Measurements from ENCODE around the gene TRHDE.

Gene TRHDE

DNA sequence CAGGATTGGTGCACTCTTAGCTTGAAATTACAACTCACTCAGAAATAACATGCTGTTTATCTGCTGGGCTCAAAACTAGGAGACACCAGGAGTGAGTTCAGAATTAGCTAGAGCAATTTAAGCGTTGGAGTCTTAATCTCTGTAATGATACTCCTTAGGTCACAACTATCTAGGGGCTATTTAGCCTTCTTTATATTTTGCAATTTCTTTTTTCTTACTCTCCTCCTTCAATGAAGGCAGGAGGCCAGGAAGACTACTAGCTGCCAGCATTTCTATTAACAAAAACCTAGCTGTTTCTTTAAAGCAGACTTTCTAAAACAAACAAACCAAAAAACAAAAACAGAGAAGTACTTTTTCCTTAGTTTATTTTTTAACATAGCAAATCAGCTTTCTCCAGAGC is 226.2 kb downstream of the TRHDE start:
- no peak for DNase-seq (ENCODE audit: low read depth)
- TF ChIP-seq, protein P1, sequence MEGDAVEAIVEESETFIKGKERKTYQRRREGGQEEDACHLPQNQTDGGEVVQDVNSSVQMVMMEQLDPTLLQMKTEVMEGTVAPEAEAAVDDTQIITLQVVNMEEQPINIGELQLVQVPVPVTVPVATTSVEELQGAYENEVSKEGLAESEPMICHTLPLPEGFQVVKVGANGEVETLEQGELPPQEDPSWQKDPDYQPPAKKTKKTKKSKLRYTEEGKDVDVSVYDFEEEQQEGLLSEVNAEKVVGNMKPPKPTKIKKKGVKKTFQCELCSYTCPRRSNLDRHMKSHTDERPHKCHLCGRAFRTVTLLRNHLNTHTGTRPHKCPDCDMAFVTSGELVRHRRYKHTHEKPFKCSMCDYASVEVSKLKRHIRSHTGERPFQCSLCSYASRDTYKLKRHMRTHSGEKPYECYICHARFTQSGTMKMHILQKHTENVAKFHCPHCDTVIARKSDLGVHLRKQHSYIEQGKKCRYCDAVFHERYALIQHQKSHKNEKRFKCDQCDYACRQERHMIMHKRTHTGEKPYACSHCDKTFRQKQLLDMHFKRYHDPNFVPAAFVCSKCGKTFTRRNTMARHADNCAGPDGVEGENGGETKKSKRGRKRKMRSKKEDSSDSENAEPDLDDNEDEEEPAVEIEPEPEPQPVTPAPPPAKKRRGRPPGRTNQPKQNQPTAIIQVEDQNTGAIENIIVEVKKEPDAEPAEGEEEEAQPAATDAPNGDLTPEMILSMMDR (conservative IDR thresholded peaks at IDR 0.05; ENCODE audit: control insufficient read depth, insufficient read depth, low read depth, low read length) = no peak

DNA sequence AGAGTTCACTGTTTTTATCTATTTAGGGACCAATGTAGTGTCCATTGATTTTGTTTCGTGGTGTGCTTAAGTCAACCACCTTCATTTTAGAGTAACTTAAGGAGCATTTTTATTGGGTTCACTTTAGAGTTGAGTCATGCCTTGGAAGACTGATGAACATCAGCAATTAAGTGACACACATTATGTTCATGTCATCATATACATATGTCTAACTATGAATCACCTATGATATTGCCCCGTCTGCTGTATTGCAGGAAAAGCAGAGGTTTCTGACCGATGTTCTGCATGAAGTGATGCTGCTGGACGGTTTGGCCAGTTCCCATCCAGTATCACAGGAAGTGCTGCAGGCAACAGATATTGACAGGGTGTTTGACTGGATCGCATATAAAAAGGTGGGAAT is 227.1 kb downstream of the TRHDE start:
- TF ChIP-seq, protein P1 (conservative IDR thresholded peaks at IDR 0.05; ENCODE audit: control insufficient read depth, insufficient read depth, low read depth, low read length) = no peak
- H3K4me3 ChIP-seq (ENCODE audit: control insufficient read depth, low read depth, low read length) = no peak overlapping the region
- DNase-seq (ENCODE audit: low read depth) = no peak

More for the DNA sequence above, 226.2 kb downstream of the TRHDE start:
- H3K4me3 ChIP-seq (ENCODE audit: control insufficient read depth, low read depth, low read length) = no peak overlapping the region

DNA sequence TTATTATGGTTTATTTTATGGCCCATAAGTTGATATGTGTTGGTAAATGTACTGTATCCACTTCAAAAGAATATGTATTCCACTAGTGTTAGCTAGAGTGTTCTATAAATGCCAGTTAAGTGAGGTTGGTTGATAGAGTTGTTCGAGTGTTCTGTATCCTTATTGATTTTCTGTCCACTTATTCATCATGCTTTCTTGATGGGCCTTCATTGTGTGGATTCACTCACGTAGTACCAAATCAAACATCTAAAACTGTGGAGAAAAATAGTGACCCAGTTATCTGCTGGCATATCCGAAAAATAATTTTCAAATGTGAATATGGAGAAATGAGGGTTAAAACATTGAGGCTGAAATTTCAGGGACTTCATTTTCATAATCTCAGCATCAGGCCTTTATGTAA is 230.4 kb downstream of the TRHDE start:
- TF ChIP-seq, protein P1 (conservative IDR thresholded peaks at IDR 0.05; ENCODE audit: control insufficient read depth, insufficient read depth, low read depth, low read length) = no peak
- no peak for DNase-seq (ENCODE audit: low read depth)
- H3K4me3 ChIP-seq (ENCODE audit: control insufficient read depth, low read depth, low read length) = no peak overlapping the region

DNA sequence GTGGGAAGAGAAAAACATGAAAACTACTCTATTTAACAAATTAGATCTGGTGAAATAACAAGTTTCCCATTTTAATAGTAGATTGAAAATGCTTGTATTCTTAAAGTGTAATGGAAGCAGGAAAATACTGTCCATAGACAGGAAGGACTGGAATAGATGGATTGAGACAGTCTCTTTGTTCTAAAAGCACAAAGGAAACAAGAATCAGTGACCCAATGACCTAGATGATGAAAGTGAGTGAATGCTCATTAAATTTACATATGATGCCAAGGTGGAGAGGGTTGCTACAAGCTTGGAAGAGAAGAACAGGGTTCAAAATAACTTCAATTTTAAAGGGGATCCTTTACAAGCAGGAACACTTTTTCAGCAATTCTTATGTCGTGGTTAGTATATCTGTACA is 233.1 kb downstream of the TRHDE start:
- no peak for DNase-seq (ENCODE audit: low read depth)
- H3K4me3 ChIP-seq (ENCODE audit: control insufficient read depth, low read depth, low read length) = no peak overlapping the region
- TF ChIP-seq, protein P1 (conservative IDR thresholded peaks at IDR 0.05; ENCODE audit: control insufficient read depth, insufficient read depth, low read depth, low read length) = no peak

DNA sequence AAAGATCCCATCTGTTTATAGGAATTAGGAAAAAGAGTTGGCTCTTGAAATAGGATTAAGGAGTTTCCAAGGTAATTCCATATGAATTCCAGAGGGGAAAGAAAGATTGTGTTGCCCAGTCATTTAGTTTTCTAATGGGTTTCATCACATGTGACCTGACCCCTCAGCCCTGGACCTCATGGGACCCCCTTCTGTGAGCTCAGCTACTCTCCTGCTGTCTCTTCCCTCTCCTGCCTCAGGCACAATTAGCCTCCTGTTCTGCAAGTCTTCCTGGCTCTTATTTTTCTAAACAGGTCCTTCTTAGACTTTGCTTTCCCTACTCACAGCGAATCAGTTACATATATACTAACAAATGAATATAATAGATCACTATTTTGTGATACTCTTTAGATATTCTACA is 237.7 kb downstream of the TRHDE start:
- DNase-seq (ENCODE audit: low read depth) = no peak
- TF ChIP-seq, protein P1 (conservative IDR thresholded peaks at IDR 0.05; ENCODE audit: control insufficient read depth, insufficient read depth, low read depth, low read length) = no peak
- H3K4me3 ChIP-seq (ENCODE audit: control insufficient read depth, low read depth, low read length) = no peak overlapping the region

DNA sequence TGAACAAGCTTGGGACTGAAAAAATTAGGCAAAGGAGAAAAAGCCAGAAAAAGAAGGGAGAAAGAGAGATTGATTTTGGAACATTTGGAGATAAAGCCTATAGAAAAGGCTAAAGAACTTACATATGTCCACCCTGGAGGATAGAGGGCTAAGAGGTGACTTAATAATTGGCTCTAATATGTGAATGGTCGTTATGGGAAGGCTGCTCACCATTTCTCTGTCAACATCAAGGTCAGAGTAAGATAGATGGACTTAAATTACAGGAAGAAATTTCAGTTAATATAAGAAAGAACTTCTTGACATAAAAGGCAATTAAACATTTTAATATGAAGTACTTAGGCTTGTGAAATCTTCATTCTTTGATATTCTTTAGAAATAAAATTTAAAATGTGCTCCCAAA is 238.6 kb downstream of the TRHDE start:
- H3K4me3 ChIP-seq (ENCODE audit: control insufficient read depth, low read depth, low read length) = no peak overlapping the region
- TF ChIP-seq, protein P1 (conservative IDR thresholded peaks at IDR 0.05; ENCODE audit: control insufficient read depth, insufficient read depth, low read depth, low read length) = no peak
- no peak for DNase-seq (ENCODE audit: low read depth)

DNA sequence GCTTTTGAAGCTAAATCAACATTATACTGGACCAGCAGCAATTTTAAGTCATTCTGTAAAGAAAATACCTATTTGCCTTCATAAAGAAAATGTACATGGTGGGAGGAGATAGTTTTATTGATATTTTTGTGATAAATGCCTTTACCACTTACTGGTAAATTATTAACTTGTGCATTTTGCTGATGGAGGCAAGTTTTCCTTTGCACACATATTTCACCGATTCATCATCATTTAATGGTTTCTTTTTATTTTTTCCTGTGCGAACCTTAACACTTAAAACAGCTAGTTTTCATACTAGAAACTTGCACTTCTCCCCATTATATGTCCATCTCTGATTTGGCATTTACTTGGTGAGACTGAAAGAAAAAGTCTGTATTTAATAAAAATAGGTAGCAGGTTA is 239.3 kb downstream of the TRHDE start:
- H3K4me3 ChIP-seq (ENCODE audit: control insufficient read depth, low read depth, low read length) = no peak overlapping the region
- TF ChIP-seq, protein P1 (conservative IDR thresholded peaks at IDR 0.05; ENCODE audit: control insufficient read depth, insufficient read depth, low read depth, low read length) = no peak
- DNase-seq (ENCODE audit: low read depth) = no peak

Measured in fibroblast of mammary gland (primary cell).